HG03135 (cell line): ENCODE measurements around the gene ANTXR2.
A peak's percentile ranks its signal among the peaks of the same experiment; 100 is the strongest.
"Not testable (repeated sequence)": the region's sequence is repeated elsewhere in the genome, so short reads cannot be mapped to it uniquely, and the experiment has no call there.

Experiments
- ATAC-seq: cut with Tn5 transposase; IDR thresholded peaks from one replicate; pipeline ENCODE4 v1.9.1; 2021; ENCODE audit warnings: mild to moderate bottlenecking, moderate library complexity; ENCODE audit not compliant: unreplicated experiment

ANTXR2 gene

GRCh38 chr4:80027611-80028010, 45.4 kb downstream of the ANTXR2 start:
- ATAC-seq = no peak

GRCh38 chr4:80026100-80026499, 46.9 kb downstream of the ANTXR2 start:
- no peak for ATAC-seq

GRCh38 chr4:80024335-80024734, 48.7 kb downstream of the ANTXR2 start:
- ATAC-seq = no peak

GRCh38 chr4:80022282-80022681, 50.7 kb downstream of the ANTXR2 start:
- no peak for ATAC-seq

GRCh38 chr4:80017125-80017854, 55.7 kb downstream of the ANTXR2 start:
- no peak for ATAC-seq

GRCh38 chr4:80016506-80016905, 56.5 kb downstream of the ANTXR2 start:
- no peak for ATAC-seq

GRCh38 chr4:80015407-80016189, 57.4 kb downstream of the ANTXR2 start:
- no peak for ATAC-seq

GRCh38 chr4:80014531-80014930, 58.5 kb downstream of the ANTXR2 start:
- ATAC-seq = no peak

GRCh38 chr4:80012291-80012690, 60.7 kb downstream of the ANTXR2 start:
- no peak for ATAC-seq

- ATAC-seq = no peak
Measured at GRCh38 chr4:80011636-80012236, 61.3 kb downstream of the ANTXR2 start.

GRCh38 chr4:80010316-80010715, 62.7 kb downstream of the ANTXR2 start:
- ATAC-seq = no peak

GRCh38 chr4:80009806-80010205, 63.2 kb downstream of the ANTXR2 start:
- ATAC-seq = no peak

GRCh38 chr4:80008971-80009370, 64.1 kb downstream of the ANTXR2 start:
- ATAC-seq = no peak

GRCh38 chr4:80008351-80008750, 64.7 kb downstream of the ANTXR2 start:
- no peak for ATAC-seq

- peak; percentile 78 for ATAC-seq
Measured at GRCh38 chr4:80007745-80008149, 65.3 kb downstream of the ANTXR2 start.

- no peak for ATAC-seq
Measured at GRCh38 chr4:80006935-80007744, 65.9 kb downstream of the ANTXR2 start.

- ATAC-seq = no peak
Measured at GRCh38 chr4:80005863-80006262, 67.2 kb downstream of the ANTXR2 start.

GRCh38 chr4:80004319-80004718, 68.7 kb downstream of the ANTXR2 start:
- ATAC-seq = no peak

GRCh38 chr4:80002559-80002958, 70.5 kb downstream of the ANTXR2 start:
- not testable (repeated sequence) for ATAC-seq

- ATAC-seq = not testable (repeated sequence)
Measured at GRCh38 chr4:79999048-79999447, 74.0 kb downstream of the ANTXR2 start.

GRCh38 chr4:79998201-79998600, 74.8 kb downstream of the ANTXR2 start:
- no peak for ATAC-seq
